Right lobe of liver (tissue), 6 donors: ENCODE data around the gene CHERP. TPM values are rescaled to one million over a fixed set of nuclear protein-coding genes. Genes with fewer than 3 reads are reported as not detected.

Experiments used
- ATAC-seq, 4 donors: fragments of 200-7000 bp; cut with Tn5 transposase; one replicate each; pipeline ENCODE4 v1.9.1; 2020; ENCODE audit warnings: mild to moderate bottlenecking in 4 of 4, moderate library complexity in 4 of 4
- DNase-seq, 3 donors: peaks; one replicate each; pipeline ENCODE4 v3.0.0-alpha.2; 2020
- H3K27ac ChIP-seq, 3 donors: fragments of 200-600 bp; one replicate each; pipeline ENCODE4 v1.8.0; 2022
- H3K27me3 ChIP-seq, 2 donors: fragments of 200-600 bp; one replicate each; pipeline ENCODE4 v1.8.0; 2022
- H3K36me3 ChIP-seq, 4 donors: fragments of 200-600 bp; sonication (generic) in 1 of 4; one replicate each; pipeline versions ENCODE4 v1.5.1 to v1.8.0; 2017 to 2022; ENCODE audit warnings: control low read depth in 1 of 4
- H3K4me1 ChIP-seq, 4 donors: fragments of 200-600 bp; sonication (generic) in 1 of 4; one replicate each; pipeline versions ENCODE4 v1.5.1 to v1.8.0; 2017 to 2022; ENCODE audit warnings: control low read depth in 1 of 4
- H3K4me3 ChIP-seq, 3 donors: fragments of 200-600 bp; one replicate each; pipeline ENCODE4 v1.8.0; 2022
- H3K9me3 ChIP-seq, 4 donors: fragments of 200-600 bp; sonication (generic) in 1 of 4; one replicate each; pipeline versions ENCODE4 v1.5.1 to v1.8.0; 2017 to 2022; ENCODE audit warnings: control low read depth in 1 of 4
- POLR2A ChIP-seq: fragments of 450-650 bp; IDR thresholded peaks from one replicate; pipeline ENCODE4 v1.6.1; 2017; ENCODE audit warnings: antibody characterized with exemption, mild to moderate bottlenecking
- WGBS: methylation state at CpG from one replicate; pipeline ENCODE4 v1.1.6; 2018; ENCODE audit warnings: low coverage, low lambda C conversion rate; ENCODE audit not compliant: insufficient coverage; ENCODE audit errors: missing lambda C conversion rate; 5-methylcytosine and 5-hydroxymethylcytosine counted together
- intact Hi-C, 2 donors: fragments of 100-400 bp; cut with DNase I; formaldehyde crosslinking; loops; one replicate each; pipeline versions ENCODE4 v1.11.2 to v1.14.1; 2022
- small RNA-seq, 2 experiments: library from RNA; depleted of rRNA; stranded (forward); fragments of <200 nt; gene quantifications; one replicate each; pipeline ENCODE3, GENCODE V24; 2016
- total RNA-seq, 6 experiments: library from RNA; depleted of rRNA in 2 of 6; stranded (reverse); fragments of >200 nt in 2 of 6; fragmentation: NEBNext Ultra II Directional in 3 of 6; extraction: Animal tissue kit (Norgen Biotek cat#: 25700) in 3 of 6; gene quantifications; one replicate each; pipeline versions ENCODE4 v1.1.0 to v1.2.4, GENCODE V29; 2016 to 2023
- TF ChIP-seq, protein P1 (sequence below), 4 donors: fragments of 200-600 bp in 3 of 4; fragments of 450-650 bp in 1 of 4; IDR thresholded peaks; one replicate each; pipeline versions ENCODE4 v1.5.1 to v1.8.0; 2016 to 2022; ENCODE audit warnings: antibody characterized with exemption in 4 of 4, mild to moderate bottlenecking in 2 of 4
- donor health status: DM: no; HTN: yes; CAD: no.
- donor health status: DM: no; HTN: no; CAD: no.
- donor health status: DM: no; HTN: no; CAD: no.
- donor health status: DM: no; HTN: yes; CAD: no.
- donor health status: DM: no; HTN: yes; CAD: no.

Gene CHERP
- total RNA-seq, 6 experiments from 2014 or later, result 6.8 to 26.2 (median 20.6) TPM

GRCh38 chr19:16470911-16471811 is 71.1 kb downstream of the CHERP start:
- Histone ChIP-seq H3K36me3 (no peaks in the 10 kb centered on the region), H3K9me3 (no peaks in the 10 kb centered on the region), H3K4me1 (peaks cover 0 to 16% (median 5%) of the 10 kb centered on the region in 4 donors), H3K4me3 (peak overlapping the region; percentile 94 to 95 (median 94)), H3K27me3 (no peaks in the 10 kb centered on the region), H3K27ac (peak overlapping the region; percentile 73 to 90 (median 89))
- TF ChIP-seq, protein P1, sequence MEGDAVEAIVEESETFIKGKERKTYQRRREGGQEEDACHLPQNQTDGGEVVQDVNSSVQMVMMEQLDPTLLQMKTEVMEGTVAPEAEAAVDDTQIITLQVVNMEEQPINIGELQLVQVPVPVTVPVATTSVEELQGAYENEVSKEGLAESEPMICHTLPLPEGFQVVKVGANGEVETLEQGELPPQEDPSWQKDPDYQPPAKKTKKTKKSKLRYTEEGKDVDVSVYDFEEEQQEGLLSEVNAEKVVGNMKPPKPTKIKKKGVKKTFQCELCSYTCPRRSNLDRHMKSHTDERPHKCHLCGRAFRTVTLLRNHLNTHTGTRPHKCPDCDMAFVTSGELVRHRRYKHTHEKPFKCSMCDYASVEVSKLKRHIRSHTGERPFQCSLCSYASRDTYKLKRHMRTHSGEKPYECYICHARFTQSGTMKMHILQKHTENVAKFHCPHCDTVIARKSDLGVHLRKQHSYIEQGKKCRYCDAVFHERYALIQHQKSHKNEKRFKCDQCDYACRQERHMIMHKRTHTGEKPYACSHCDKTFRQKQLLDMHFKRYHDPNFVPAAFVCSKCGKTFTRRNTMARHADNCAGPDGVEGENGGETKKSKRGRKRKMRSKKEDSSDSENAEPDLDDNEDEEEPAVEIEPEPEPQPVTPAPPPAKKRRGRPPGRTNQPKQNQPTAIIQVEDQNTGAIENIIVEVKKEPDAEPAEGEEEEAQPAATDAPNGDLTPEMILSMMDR (IDR thresholded peaks at IDR 0.05), result no peak
- TF ChIP-seq POLR2A, result no peak
- intact Hi-C loops, result no loop called here
- WGBS, result 6% methylated on average over 11 of the region's 67 CpGs
- peak in 2 of 3 donors; percentile 40 to 62 for DNase-seq
- peak in 1 of 4 donors; percentile 20 for ATAC-seq

- Histone ChIP-seq H3K9me3 (no peaks in the 10 kb centered on the region), H3K27me3 (no peaks in the 10 kb centered on the region), H3K36me3 (no peaks in the 10 kb centered on the region), H3K4me1 (peaks cover 0 to 16% (median 5%) of the 10 kb centered on the region in 4 donors), H3K27ac (peak overlapping the region in 2 of 3 donors; percentile 73 to 90), H3K4me3 (peak overlapping the region; percentile 94 to 95 (median 94))
- ATAC-seq (no peak), DNase-seq (no peak)
- intact Hi-C loops, result no loop called here
- WGBS, result 28% methylated on average over 7 of the region's 7 CpGs
- TF ChIP-seq POLR2A, result no peak
- TF ChIP-seq, protein P1 (IDR thresholded peaks at IDR 0.05), result no peak
Observed at GRCh38 chr19:16470541-16470910, 71.7 kb downstream of the CHERP start.

Small RNAs within 50 kb of the gene (small RNA-seq; reads per million reads assigned to genes)
- 0 reads per million in 2 experiments for gene RN7SL146P

Other genes with a start within 250 kb of the CHERP start
- gene KLF2, start 217.6 kb downstream of the CHERP start, total RNA-seq, result 10 to 100 TPM in 1 of 6 experiments, 1 to 10 TPM in 5; 3.7 to 10.1 (median 4.8) TPM
- 10 to 100 TPM in 4 of 6 experiments, 1 to 10 TPM in 2; 6.3 to 22.5 (median 13.8) TPM for gene EPS15L1, start 70.5 kb downstream of the CHERP start, total RNA-seq
- gene CALR3, start 46.3 kb downstream of the CHERP start, total RNA-seq, result not detected
- gene C19orf44, start 46.0 kb downstream of the CHERP start, total RNA-seq, result 1 to 10 TPM; 1.8 to 4.3 (median 2.5) TPM
- 10 to 100 TPM; 17.2 to 27.4 (median 20.1) TPM for gene SLC35E1, start 30.0 kb upstream of the CHERP start, total RNA-seq
- gene MED26, start 85.8 kb upstream of the CHERP start, total RNA-seq, result 1 to 10 TPM; 3.4 to 5.4 (median 4.4) TPM
- gene SMIM7, start 117.7 kb upstream of the CHERP start, total RNA-seq, result 10 to 100 TPM; 34.7 to 76.5 (median 41.2) TPM
- gene TMEM38A, start 118.7 kb upstream of the CHERP start, total RNA-seq, result 1 to 10 TPM; 2.7 to 8.3 (median 5.3) TPM
- gene NWD1, start 177.4 kb upstream of the CHERP start, total RNA-seq, result under 1 TPM in 1 of 6 experiments, not detected in 5; 0.09 TPM